ENCODE results near the gene SP6. TPM values are rescaled to one million over a fixed set of nuclear protein-coding genes. Genes with fewer than 3 reads are reported as not detected.

SP6 gene
- total RNA-seq, 1 experiment from 2014 or later, result 3.3 TPM

DNA sequence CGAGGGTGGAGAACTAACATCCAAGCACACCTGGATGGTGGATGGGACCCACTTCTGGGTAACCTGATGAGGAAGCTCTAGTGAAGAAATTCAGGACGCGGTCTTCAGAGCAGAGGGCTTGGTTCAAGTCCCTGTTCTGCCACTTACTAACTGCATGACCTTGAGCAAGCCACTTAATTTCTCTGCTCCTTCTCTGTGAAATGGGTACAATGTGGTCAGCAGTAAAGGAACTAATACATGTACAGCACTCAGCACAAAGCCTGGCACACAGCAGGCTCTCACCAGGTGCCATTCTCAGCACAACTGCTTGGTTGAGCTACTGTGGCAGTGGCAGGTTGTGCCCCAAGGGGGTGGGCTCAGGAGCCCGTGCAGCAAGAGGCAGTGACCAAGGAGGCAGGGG lies 27.4 kb downstream of the SP6 start:
- no peaks in the 10 kb centered on the region for H3K27me3 Mint-ChIP-seq (ENCODE audit: low read depth)
- H3K4me3 Mint-ChIP-seq, result no peak overlapping the region
- CTCF ChIA-PET, result interaction anchor here (1.6 to 2.6 kb wide), 3 partner anchors 19 to 24 kb away, joined by 3 to 36 read pairs (median 19); partner anchors contain the start of gene SCRN2

DNA sequence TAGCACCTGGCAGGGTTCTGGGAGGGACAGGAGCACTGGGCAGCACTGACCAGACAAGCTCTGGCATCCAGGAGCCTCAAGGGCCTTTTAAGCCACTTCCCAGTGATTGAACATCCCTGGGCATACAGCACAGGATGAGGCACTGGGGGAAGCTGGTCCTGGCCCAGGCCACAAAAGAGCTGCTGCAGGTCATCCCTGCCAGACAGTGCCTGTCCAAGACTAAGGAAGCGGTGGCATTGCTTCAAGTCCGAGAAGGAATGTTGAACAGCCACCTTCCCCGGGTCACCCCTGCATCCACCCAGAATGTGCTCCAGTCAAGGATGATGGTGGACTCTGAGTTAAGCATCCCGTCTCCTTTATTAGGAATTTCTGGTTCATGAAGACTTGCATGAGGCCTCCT lies 28.2 kb downstream of the SP6 start:
- ATAC-seq, result no peak
- Mint-ChIP-seq H3K36me3 (peaks cover 31% of the 10 kb centered on the region), H3K4me1 (peaks cover 20% of the 10 kb centered on the region), H3K4me3 (no peak overlapping the region), H3K27ac (no peak overlapping the region), H3K27me3 (ENCODE audit: low read depth) (no peaks in the 10 kb centered on the region), H3K9me3 (no peaks in the 10 kb centered on the region)
- DNase-seq (ENCODE audit: low spot score), result no peak
- ChIA-PET CTCF (interaction anchor here (2.0 to 2.6 kb wide), 4 partner anchors 8 to 124 kb away, joined by 8 to 36 read pairs (median 19); partner anchors contain the start of genes LRRC46, MRPL10 and SCRN2), POLR2A (no interaction called here)
- TF ChIP-seq CREB1 (CRISPR knock-in tag; IDR thresholded peaks at IDR 0.05) (no peak), FOXJ3 (CRISPR knock-in tag; IDR thresholded peaks at IDR 0.05; ENCODE audit: borderline replicate concordance) (no peak), RORB (CRISPR knock-in tag; IDR thresholded peaks at IDR 0.05) (no peak), NFATC4 (CRISPR knock-in tag; IDR thresholded peaks at IDR 0.05) (no peak), GABPB1 (CRISPR knock-in tag; IDR thresholded peaks at IDR 0.05) (no peak), RELA (CRISPR knock-in tag; IDR thresholded peaks at IDR 0.05; ENCODE audit: borderline replicate concordance) (no peak)
- TF ChIP-seq, protein P1, sequence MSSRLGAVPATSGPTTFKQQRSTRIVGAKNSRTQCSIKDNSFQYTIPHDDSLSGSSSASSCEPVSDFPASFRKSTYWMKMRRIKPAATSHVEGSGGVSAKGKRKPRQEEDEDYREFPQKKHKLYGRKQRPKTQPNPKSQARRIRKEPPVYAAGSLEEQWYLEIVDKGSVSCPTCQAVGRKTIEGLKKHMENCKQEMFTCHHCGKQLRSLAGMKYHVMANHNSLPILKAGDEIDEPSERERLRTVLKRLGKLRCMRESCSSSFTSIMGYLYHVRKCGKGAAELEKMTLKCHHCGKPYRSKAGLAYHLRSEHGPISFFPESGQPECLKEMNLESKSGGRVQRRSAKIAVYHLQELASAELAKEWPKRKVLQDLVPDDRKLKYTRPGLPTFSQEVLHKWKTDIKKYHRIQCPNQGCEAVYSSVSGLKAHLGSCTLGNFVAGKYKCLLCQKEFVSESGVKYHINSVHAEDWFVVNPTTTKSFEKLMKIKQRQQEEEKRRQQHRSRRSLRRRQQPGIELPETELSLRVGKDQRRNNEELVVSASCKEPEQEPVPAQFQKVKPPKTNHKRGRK (CRISPR knock-in tag; IDR thresholded peaks at IDR 0.05; ENCODE audit: borderline replicate concordance), result no peak
- TF ChIP-seq, protein P2, sequence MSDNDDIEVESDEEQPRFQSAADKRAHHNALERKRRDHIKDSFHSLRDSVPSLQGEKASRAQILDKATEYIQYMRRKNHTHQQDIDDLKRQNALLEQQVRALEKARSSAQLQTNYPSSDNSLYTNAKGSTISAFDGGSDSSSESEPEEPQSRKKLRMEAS (CRISPR knock-in tag; IDR thresholded peaks at IDR 0.05), result no peak
- TF ChIP-seq, protein P3, sequence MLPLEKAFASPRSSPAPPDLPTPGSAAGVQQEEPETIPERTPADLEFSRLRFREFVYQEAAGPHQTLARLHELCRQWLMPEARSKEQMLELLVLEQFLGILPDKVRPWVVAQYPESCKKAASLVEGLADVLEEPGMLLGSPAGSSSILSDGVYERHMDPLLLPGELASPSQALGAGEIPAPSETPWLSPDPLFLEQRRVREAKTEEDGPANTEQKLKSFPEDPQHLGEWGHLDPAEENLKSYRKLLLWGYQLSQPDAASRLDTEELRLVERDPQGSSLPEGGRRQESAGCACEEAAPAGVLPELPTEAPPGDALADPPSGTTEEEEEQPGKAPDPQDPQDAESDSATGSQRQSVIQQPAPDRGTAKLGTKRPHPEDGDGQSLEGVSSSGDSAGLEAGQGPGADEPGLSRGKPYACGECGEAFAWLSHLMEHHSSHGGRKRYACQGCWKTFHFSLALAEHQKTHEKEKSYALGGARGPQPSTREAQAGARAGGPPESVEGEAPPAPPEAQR (CRISPR knock-in tag; IDR thresholded peaks at IDR 0.05), result no peak
- TF ChIP-seq, protein P4, sequence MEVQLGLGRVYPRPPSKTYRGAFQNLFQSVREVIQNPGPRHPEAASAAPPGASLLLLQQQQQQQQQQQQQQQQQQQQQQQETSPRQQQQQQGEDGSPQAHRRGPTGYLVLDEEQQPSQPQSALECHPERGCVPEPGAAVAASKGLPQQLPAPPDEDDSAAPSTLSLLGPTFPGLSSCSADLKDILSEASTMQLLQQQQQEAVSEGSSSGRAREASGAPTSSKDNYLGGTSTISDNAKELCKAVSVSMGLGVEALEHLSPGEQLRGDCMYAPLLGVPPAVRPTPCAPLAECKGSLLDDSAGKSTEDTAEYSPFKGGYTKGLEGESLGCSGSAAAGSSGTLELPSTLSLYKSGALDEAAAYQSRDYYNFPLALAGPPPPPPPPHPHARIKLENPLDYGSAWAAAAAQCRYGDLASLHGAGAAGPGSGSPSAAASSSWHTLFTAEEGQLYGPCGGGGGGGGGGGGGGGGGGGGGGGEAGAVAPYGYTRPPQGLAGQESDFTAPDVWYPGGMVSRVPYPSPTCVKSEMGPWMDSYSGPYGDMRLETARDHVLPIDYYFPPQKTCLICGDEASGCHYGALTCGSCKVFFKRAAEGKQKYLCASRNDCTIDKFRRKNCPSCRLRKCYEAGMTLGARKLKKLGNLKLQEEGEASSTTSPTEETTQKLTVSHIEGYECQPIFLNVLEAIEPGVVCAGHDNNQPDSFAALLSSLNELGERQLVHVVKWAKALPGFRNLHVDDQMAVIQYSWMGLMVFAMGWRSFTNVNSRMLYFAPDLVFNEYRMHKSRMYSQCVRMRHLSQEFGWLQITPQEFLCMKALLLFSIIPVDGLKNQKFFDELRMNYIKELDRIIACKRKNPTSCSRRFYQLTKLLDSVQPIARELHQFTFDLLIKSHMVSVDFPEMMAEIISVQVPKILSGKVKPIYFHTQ (CRISPR knock-in tag; IDR thresholded peaks at IDR 0.05), result no peak

More for the DNA sequence above, 27.4 kb downstream of the SP6 start:
- TF ChIP-seq, protein P5, sequence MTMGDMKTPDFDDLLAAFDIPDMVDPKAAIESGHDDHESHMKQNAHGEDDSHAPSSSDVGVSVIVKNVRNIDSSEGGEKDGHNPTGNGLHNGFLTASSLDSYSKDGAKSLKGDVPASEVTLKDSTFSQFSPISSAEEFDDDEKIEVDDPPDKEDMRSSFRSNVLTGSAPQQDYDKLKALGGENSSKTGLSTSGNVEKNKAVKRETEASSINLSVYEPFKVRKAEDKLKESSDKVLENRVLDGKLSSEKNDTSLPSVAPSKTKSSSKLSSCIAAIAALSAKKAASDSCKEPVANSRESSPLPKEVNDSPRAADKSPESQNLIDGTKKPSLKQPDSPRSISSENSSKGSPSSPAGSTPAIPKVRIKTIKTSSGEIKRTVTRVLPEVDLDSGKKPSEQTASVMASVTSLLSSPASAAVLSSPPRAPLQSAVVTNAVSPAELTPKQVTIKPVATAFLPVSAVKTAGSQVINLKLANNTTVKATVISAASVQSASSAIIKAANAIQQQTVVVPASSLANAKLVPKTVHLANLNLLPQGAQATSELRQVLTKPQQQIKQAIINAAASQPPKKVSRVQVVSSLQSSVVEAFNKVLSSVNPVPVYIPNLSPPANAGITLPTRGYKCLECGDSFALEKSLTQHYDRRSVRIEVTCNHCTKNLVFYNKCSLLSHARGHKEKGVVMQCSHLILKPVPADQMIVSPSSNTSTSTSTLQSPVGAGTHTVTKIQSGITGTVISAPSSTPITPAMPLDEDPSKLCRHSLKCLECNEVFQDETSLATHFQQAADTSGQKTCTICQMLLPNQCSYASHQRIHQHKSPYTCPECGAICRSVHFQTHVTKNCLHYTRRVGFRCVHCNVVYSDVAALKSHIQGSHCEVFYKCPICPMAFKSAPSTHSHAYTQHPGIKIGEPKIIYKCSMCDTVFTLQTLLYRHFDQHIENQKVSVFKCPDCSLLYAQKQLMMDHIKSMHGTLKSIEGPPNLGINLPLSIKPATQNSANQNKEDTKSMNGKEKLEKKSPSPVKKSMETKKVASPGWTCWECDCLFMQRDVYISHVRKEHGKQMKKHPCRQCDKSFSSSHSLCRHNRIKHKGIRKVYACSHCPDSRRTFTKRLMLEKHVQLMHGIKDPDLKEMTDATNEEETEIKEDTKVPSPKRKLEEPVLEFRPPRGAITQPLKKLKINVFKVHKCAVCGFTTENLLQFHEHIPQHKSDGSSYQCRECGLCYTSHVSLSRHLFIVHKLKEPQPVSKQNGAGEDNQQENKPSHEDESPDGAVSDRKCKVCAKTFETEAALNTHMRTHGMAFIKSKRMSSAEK (CRISPR knock-in tag; IDR thresholded peaks at IDR 0.05; ENCODE audit: borderline replicate concordance), result no peak
- TF ChIP-seq, protein P6, sequence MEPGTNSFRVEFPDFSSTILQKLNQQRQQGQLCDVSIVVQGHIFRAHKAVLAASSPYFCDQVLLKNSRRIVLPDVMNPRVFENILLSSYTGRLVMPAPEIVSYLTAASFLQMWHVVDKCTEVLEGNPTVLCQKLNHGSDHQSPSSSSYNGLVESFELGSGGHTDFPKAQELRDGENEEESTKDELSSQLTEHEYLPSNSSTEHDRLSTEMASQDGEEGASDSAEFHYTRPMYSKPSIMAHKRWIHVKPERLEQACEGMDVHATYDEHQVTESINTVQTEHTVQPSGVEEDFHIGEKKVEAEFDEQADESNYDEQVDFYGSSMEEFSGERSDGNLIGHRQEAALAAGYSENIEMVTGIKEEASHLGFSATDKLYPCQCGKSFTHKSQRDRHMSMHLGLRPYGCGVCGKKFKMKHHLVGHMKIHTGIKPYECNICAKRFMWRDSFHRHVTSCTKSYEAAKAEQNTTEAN (CRISPR knock-in tag; IDR thresholded peaks at IDR 0.05), result no peak
- TF ChIP-seq SMAD4 (CRISPR knock-in tag; IDR thresholded peaks at IDR 0.05), result no peak
- TF ChIP-seq, protein P7, sequence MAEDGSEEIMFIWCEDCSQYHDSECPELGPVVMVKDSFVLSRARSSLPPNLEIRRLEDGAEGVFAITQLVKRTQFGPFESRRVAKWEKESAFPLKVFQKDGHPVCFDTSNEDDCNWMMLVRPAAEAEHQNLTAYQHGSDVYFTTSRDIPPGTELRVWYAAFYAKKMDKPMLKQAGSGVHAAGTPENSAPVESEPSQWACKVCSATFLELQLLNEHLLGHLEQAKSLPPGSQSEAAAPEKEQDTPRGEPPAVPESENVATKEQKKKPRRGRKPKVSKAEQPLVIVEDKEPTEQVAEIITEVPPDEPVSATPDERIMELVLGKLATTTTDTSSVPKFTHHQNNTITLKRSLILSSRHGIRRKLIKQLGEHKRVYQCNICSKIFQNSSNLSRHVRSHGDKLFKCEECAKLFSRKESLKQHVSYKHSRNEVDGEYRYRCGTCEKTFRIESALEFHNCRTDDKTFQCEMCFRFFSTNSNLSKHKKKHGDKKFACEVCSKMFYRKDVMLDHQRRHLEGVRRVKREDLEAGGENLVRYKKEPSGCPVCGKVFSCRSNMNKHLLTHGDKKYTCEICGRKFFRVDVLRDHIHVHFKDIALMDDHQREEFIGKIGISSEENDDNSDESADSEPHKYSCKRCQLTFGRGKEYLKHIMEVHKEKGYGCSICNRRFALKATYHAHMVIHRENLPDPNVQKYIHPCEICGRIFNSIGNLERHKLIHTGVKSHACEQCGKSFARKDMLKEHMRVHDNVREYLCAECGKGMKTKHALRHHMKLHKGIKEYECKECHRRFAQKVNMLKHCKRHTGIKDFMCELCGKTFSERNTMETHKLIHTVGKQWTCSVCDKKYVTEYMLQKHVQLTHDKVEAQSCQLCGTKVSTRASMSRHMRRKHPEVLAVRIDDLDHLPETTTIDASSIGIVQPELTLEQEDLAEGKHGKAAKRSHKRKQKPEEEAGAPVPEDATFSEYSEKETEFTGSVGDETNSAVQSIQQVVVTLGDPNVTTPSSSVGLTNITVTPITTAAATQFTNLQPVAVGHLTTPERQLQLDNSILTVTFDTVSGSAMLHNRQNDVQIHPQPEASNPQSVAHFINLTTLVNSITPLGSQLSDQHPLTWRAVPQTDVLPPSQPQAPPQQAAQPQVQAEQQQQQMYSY (CRISPR knock-in tag; IDR thresholded peaks at IDR 0.05), result no peak
- TF ChIP-seq EMX1 (CRISPR knock-in tag; IDR thresholded peaks at IDR 0.05), result no peak
- TF ChIP-seq ZNF232 (CRISPR knock-in tag; IDR thresholded peaks at IDR 0.05), result no peak
- TF ChIP-seq RORB (CRISPR knock-in tag; IDR thresholded peaks at IDR 0.05), result no peak
- TF ChIP-seq NFE2L1 (CRISPR knock-in tag; IDR thresholded peaks at IDR 0.05), result no peak
- TF ChIP-seq NR2C2 (CRISPR knock-in tag; IDR thresholded peaks at IDR 0.05), result no peak
- H3K4me1 Mint-ChIP-seq, result peaks cover 20% of the 10 kb centered on the region
- no peak for DNase-seq (ENCODE audit: low spot score)
- no peak for ATAC-seq
- no peaks in the 10 kb centered on the region for H3K9me3 Mint-ChIP-seq
- POLR2A ChIA-PET, result no interaction called here
- peaks cover 36% of the 10 kb centered on the region for H3K36me3 Mint-ChIP-seq
- H3K27ac Mint-ChIP-seq, result no peak overlapping the region

All from WTC11 (cell line).